ENCODE results near the gene RGL1.

DNA sequence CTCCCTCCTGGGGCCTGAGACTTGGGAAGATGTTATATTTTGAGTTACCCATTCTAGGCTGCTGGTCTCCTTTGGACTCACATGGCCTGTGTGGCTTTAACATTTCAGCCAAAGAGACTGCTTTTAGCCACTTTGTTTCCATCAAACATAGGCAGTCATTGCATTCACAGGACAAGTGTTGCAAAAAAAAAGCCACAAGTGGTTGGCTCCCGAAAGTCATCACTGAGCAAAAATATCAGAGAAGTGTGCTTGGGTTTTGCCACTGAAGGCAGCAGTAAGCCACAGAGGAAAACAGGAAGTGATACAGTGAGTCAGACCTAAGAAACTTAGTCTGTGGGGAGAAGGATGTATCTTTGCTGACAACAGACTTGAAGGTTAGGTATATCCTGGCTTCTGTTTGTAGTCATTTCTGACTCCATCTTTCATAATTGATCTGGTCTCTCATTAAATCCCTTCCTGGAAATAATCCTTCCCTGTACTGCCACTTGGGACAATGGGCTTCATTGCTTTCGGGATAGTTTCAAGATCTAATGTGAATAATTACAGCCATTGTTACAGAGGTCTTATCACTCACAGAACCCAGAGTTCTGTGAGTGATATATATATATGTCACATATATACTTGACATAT lies 151.8 kb downstream of the RGL1 start:
- TF ChIP-seq CTCF (IDR thresholded peaks at IDR 0.05; ENCODE audit: extremely low read depth in 1 of 2, insufficient read depth in 1 of 2, low read depth in 1 of 2, low read length in 2 of 2) (peak in 1 of 2 donors; percentile 13), EZH2 (IDR thresholded peaks at IDR 0.05; ENCODE audit: borderline replicate concordance, low read depth, low read length, severe bottlenecking) (no peak), POLR2AphosphoS5 (IDR thresholded peaks at IDR 0.05; ENCODE audit: insufficient read depth, low read depth, low read length) (no peak), MYC (IDR thresholded peaks at IDR 0.05; ENCODE audit: low read depth, low read length) (no peak), GATA2 (IDR thresholded peaks at IDR 0.05; ENCODE audit: insufficient read depth, insufficient read length, low read depth, low read length) (no peak), POLR2A (IDR thresholded peaks at IDR 0.05; ENCODE audit: low read depth, low read length) (no peak)
- TF ChIP-seq, protein P1, sequence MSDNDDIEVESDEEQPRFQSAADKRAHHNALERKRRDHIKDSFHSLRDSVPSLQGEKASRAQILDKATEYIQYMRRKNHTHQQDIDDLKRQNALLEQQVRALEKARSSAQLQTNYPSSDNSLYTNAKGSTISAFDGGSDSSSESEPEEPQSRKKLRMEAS (IDR thresholded peaks at IDR 0.05; ENCODE audit: insufficient read depth, insufficient read length) = no peak

Data from endothelial cell of umbilical vein (primary cell).